ENCODE results near the gene ETV7. TPM values are rescaled to one million over a fixed set of nuclear protein-coding genes. Genes with fewer than 3 reads are reported as not detected.

The ETV7 gene
- polyA plus RNA-seq, 3 donors = 0.10 to 2.2 (median 1.5) TPM

GRCh38 chr6:36362551-36363370 lies 24.7 kb downstream of the ETV7 start:
- Histone ChIP-seq H3K79me2 (ENCODE audit: insufficient read depth, low read length) (no peaks in the 10 kb centered on the region), H3K36me3 (replicated peaks in 1 of 2; ENCODE audit: control insufficient read depth in 1 of 2, insufficient read depth in 2 of 2, low read length in 2 of 2) (no peaks in the 10 kb centered on the region), H3K4me1 (ENCODE audit: control insufficient read depth in 1 of 2, insufficient read depth in 2 of 2, low read length in 2 of 2) (peaks cover 34 to 45% of the 10 kb centered on the region in 2 donors), H4K20me1 (ENCODE audit: insufficient read depth, low read length) (no peaks in the 10 kb centered on the region), H3K9me3 (replicated peaks in 1 of 2; ENCODE audit: control insufficient read depth in 1 of 2, insufficient read depth in 1 of 2, low read length in 2 of 2) (no peaks in the 10 kb centered on the region), H2AFZ (ENCODE audit: insufficient read depth, low read depth, low read length, poor library complexity, severe bottlenecking) (no peak overlapping the region), H3K9ac (ENCODE audit: insufficient read depth, low read length, poor library complexity, severe bottlenecking) (no peak overlapping the region), H3K4me2 (replicated peaks; ENCODE audit: extremely low read depth, low read length, poor library complexity, severe bottlenecking) (no peak overlapping the region), H3K4me3 (replicated peaks in 1 of 3; ENCODE audit: low read depth in 2 of 3, low read length in 3 of 3) (peak overlapping the region in 1 of 3 experiments; percentile 8), H3K27ac (ENCODE audit: low read depth in 1 of 2, low read length in 2 of 2) (peak overlapping the region in 1 of 2 donors; percentile 41), H3K27me3 (ENCODE audit: control insufficient read depth in 2 of 2, insufficient read depth in 2 of 2, low read length in 2 of 2) (no peaks in the 10 kb centered on the region)
- DNase-seq = peak; percentile 54 to 83 (median 76)
- Mint-ChIP-seq H3K36me3 (peaks cover 3 to 7% of the 10 kb centered on the region in 2 donors), H3K9me3 (no peaks in the 10 kb centered on the region), H3K4me3 (peak overlapping the region in 1 of 2 donors; percentile 51), H3K4me1 (peaks cover 35% of the 10 kb centered on the region), H3K27ac (peak overlapping the region in 6 of 7 donors; percentile 40 to 81 (median 60)), H3K27me3 (ENCODE audit: low read depth in 3 of 3) (peaks cover 0 to 3% (median 1%) of the 10 kb centered on the region in 3 donors)
- WGBS (ENCODE audit: insufficient coverage) = 33% methylated on average over 16 of the region's 25 CpGs
- intact Hi-C loops (cut with micrococcal nuclease) = loop anchor here in 1 of 2 donors (10.0 kb wide), 1 partner anchor 238 kb away; no protein-coding TSS in a partner anchor
- no peak for TF ChIP-seq CTCF (IDR thresholded peaks at IDR 0.05)

- TF ChIP-seq CTCF (IDR thresholded peaks at IDR 0.05) = no peak
- H3K27ac Mint-ChIP-seq = peak overlapping the region in 2 of 7 donors; percentile 8 to 63
- no peak overlapping the region for H3K4me3 Mint-ChIP-seq
- no peak overlapping the region for H3K9ac ChIP-seq (ENCODE audit: insufficient read depth, low read length, poor library complexity, severe bottlenecking)
- H3K27me3 ChIP-seq (ENCODE audit: control insufficient read depth in 2 of 2, insufficient read depth in 2 of 2, low read length in 2 of 2) = no peaks in the 10 kb centered on the region
- H3K9me3 Mint-ChIP-seq = no peaks in the 10 kb centered on the region
- no peak overlapping the region for H3K4me2 ChIP-seq (replicated peaks; ENCODE audit: extremely low read depth, low read length, poor library complexity, severe bottlenecking)
- H3K4me1 Mint-ChIP-seq = peaks cover 36% of the 10 kb centered on the region
- H3K9me3 ChIP-seq (replicated peaks in 1 of 2; ENCODE audit: control insufficient read depth in 1 of 2, insufficient read depth in 1 of 2, low read length in 2 of 2) = no peaks in the 10 kb centered on the region
- no peak for DNase-seq
- H3K4me1 ChIP-seq (ENCODE audit: control insufficient read depth in 1 of 2, insufficient read depth in 2 of 2, low read length in 2 of 2) = peaks cover 36 to 41% of the 10 kb centered on the region in 2 donors
- H3K27ac ChIP-seq (ENCODE audit: low read depth in 1 of 2, low read length in 2 of 2) = no peak overlapping the region
- WGBS (ENCODE audit: insufficient coverage) = 100% methylated on average over 10 of the region's 11 CpGs
- no peak overlapping the region for H2AFZ ChIP-seq (ENCODE audit: insufficient read depth, low read depth, low read length, poor library complexity, severe bottlenecking)
- H3K36me3 Mint-ChIP-seq = no peaks in the 10 kb centered on the region
- peaks cover 0 to 3% (median 1%) of the 10 kb centered on the region in 3 donors for H3K27me3 Mint-ChIP-seq (ENCODE audit: low read depth in 3 of 3)
- no peaks in the 10 kb centered on the region for H3K36me3 ChIP-seq (replicated peaks in 1 of 2; ENCODE audit: control insufficient read depth in 1 of 2, insufficient read depth in 2 of 2, low read length in 2 of 2)
- intact Hi-C loops (cut with micrococcal nuclease) = loop anchor here in 1 of 2 donors (10.0 kb wide), 1 partner anchor 236 kb away; no protein-coding TSS in a partner anchor
- no peaks in the 10 kb centered on the region for H4K20me1 ChIP-seq (ENCODE audit: insufficient read depth, low read length)
- H3K4me3 ChIP-seq (replicated peaks in 1 of 3; ENCODE audit: low read depth in 2 of 3, low read length in 3 of 3) = no peak overlapping the region
- no peaks in the 10 kb centered on the region for H3K79me2 ChIP-seq (ENCODE audit: insufficient read depth, low read length)
These were observed 26.4 kb downstream of the ETV7 start for GRCh38 chr6:36361071-36361470.

Measured in CD14-positive monocyte (primary cell).